ENCODE measurements around the gene PGAP3.
"Not testable (repeated sequence)": the region's sequence is repeated elsewhere in the genome, so short reads cannot be mapped to it uniquely, and the experiment has no call there.

The PGAP3 gene

GRCh38 chr17:39699818-39700147 is 11.9 kb upstream of the PGAP3 start, which contains the start of gene ERBB2:
Gene ERBB2 (plus strand): TSS chr17:39700064. CDS start chr17:39700239, 175 bp downstream.
- Mint-ChIP-seq H3K27me3 (ENCODE audit: low read depth, poor library complexity) (peaks cover 24% of the 10 kb centered on the region), H3K4me3 (peak within 1 kb of the TSS; percentile 96), H3K9me3 (no peaks in the 10 kb centered on the region), H3K4me1 (peaks cover 72% of the 10 kb centered on the region), H3K36me3 (ENCODE audit: low read depth) (no peaks in the 10 kb centered on the region), H3K27ac (no peak within 1 kb of the TSS)
- DNase-seq, result peak; percentile 66
- no peak for TF ChIP-seq CTCF (IDR thresholded peaks at IDR 0.05)

- peak overlapping the region; percentile 96 for H3K4me3 Mint-ChIP-seq
- H3K27ac Mint-ChIP-seq; DNase-seq; H3K36me3 Mint-ChIP-seq (ENCODE audit: low read depth); H3K9me3 Mint-ChIP-seq: not testable (repeated sequence)
- peaks cover 72% of the 10 kb centered on the region for H3K4me1 Mint-ChIP-seq
- peaks cover 21% of the 10 kb centered on the region for H3K27me3 Mint-ChIP-seq (ENCODE audit: low read depth, poor library complexity)
These were observed 11.4 kb upstream of the PGAP3 start for GRCh38 chr17:39699157-39699817.

GRCh38 chr17:39697961-39698360 is 10.1 kb upstream of the PGAP3 start:
- Mint-ChIP-seq H3K36me3 (ENCODE audit: low read depth) (no peaks in the 10 kb centered on the region), H3K4me3 (no peak overlapping the region), H3K27me3 (ENCODE audit: low read depth, poor library complexity) (peaks cover 21% of the 10 kb centered on the region), H3K27ac (no peak overlapping the region), H3K9me3 (no peaks in the 10 kb centered on the region), H3K4me1 (peaks cover 63% of the 10 kb centered on the region)
- no peak for TF ChIP-seq CTCF (IDR thresholded peaks at IDR 0.05)
- no peak for DNase-seq

- peaks cover 21% of the 10 kb centered on the region for H3K27me3 Mint-ChIP-seq (ENCODE audit: low read depth, poor library complexity)
- no peak for DNase-seq
- H3K9me3 Mint-ChIP-seq, result no peaks in the 10 kb centered on the region
- TF ChIP-seq CTCF (IDR thresholded peaks at IDR 0.05), result no peak
- H3K27ac Mint-ChIP-seq, result no peak overlapping the region
- H3K4me1 Mint-ChIP-seq, result peaks cover 50% of the 10 kb centered on the region
- H3K4me3 Mint-ChIP-seq, result no peak overlapping the region
- no peaks in the 10 kb centered on the region for H3K36me3 Mint-ChIP-seq (ENCODE audit: low read depth)
These were observed 8.9 kb upstream of the PGAP3 start for GRCh38 chr17:39696731-39697130.

GRCh38 chr17:39695089-39695474 is 7.2 kb upstream of the PGAP3 start:
- Mint-ChIP-seq H3K9me3 (no peaks in the 10 kb centered on the region), H3K4me1 (peaks cover 38% of the 10 kb centered on the region)

GRCh38 chr17:39694593-39694992 is 6.7 kb upstream of the PGAP3 start:
- no peaks in the 10 kb centered on the region for H3K9me3 Mint-ChIP-seq
- no peak for DNase-seq
- no peaks in the 10 kb centered on the region for H3K36me3 Mint-ChIP-seq (ENCODE audit: low read depth)
- TF ChIP-seq CTCF (IDR thresholded peaks at IDR 0.05), result no peak
- no peak overlapping the region for H3K27ac Mint-ChIP-seq
- H3K4me1 Mint-ChIP-seq, result peaks cover 35% of the 10 kb centered on the region
- peaks cover 28% of the 10 kb centered on the region for H3K27me3 Mint-ChIP-seq (ENCODE audit: low read depth, poor library complexity)
- H3K4me3 Mint-ChIP-seq, result no peak overlapping the region

More at GRCh38 chr17:39695089-39695474, 7.2 kb upstream of the PGAP3 start:
- Mint-ChIP-seq H3K4me3 (no peak overlapping the region), H3K27ac (no peak overlapping the region), H3K27me3 (ENCODE audit: low read depth, poor library complexity) (peaks cover 30% of the 10 kb centered on the region), H3K36me3 (ENCODE audit: low read depth) (no peaks in the 10 kb centered on the region)
- no peak for TF ChIP-seq CTCF (IDR thresholded peaks at IDR 0.05)
- DNase-seq, result no peak

Measured in nephron progenitor cell (in vitro differentiated cells).